ENCODE measurements around the gene PTCHD4.

PTCHD4 gene

GRCh38 chr6:48086187-48086586 is 24.8 kb downstream of the PTCHD4 start:
- H3K27ac ChIP-seq (ENCODE audit: low read depth, low read length), result no peak overlapping the region
- no peaks in the 10 kb centered on the region for H3K9me2 ChIP-seq (replicated peaks; ENCODE audit: insufficient read depth, low read length)
- H2AFZ ChIP-seq (ENCODE audit: low read depth, low read length, severe bottlenecking), result no peak overlapping the region
- no peak overlapping the region for H3K4me3 ChIP-seq (ENCODE audit: insufficient read depth, low read length, poor library complexity, severe bottlenecking)
- no peak overlapping the region for H3K4me2 ChIP-seq (ENCODE audit: low read depth, low read length, poor library complexity, severe bottlenecking)
- H3K79me2 ChIP-seq (ENCODE audit: insufficient read depth, low read length), result no peaks in the 10 kb centered on the region
- H3K9ac ChIP-seq (ENCODE audit: low read length), result no peak overlapping the region
- no peaks in the 10 kb centered on the region for H3K9me3 ChIP-seq (ENCODE audit: insufficient read depth, low read length)
- H3K36me3 ChIP-seq (ENCODE audit: low read length), result no peaks in the 10 kb centered on the region
- H4K20me1 ChIP-seq (ENCODE audit: low read depth, low read length), result no peaks in the 10 kb centered on the region; the same call in 1 of the 2 replicates
- H3F3A ChIP-seq (ENCODE audit: insufficient read depth), result no peaks in the 10 kb centered on the region
- TF ChIP-seq CTCF (IDR thresholded peaks at IDR 0.05; ENCODE audit: insufficient read depth, low read length, poor library complexity, severe bottlenecking) (peak; percentile 19), EZH2phosphoT487 (conservative IDR thresholded peaks at IDR 0.05; ENCODE audit: low read length) (no peak)
- no peaks in the 10 kb centered on the region for H3K27me3 ChIP-seq (ENCODE audit: low read length)

GRCh38 chr6:48085131-48085741 is 25.8 kb downstream of the PTCHD4 start:
- Histone ChIP-seq H4K20me1 (ENCODE audit: low read depth, low read length) (no peaks in the 10 kb centered on the region; the same call in 1 of the 2 replicates), H3K27ac (ENCODE audit: low read depth, low read length) (no peak overlapping the region), H3K9me3 (ENCODE audit: insufficient read depth, low read length) (no peaks in the 10 kb centered on the region), H3K4me3 (ENCODE audit: insufficient read depth, low read length, poor library complexity, severe bottlenecking) (no peak overlapping the region), H3K36me3 (ENCODE audit: low read length) (no peaks in the 10 kb centered on the region), H3K4me2 (ENCODE audit: low read depth, low read length, poor library complexity, severe bottlenecking) (no peak overlapping the region), H3F3A (ENCODE audit: insufficient read depth) (no peaks in the 10 kb centered on the region), H3K27me3 (ENCODE audit: low read length) (no peaks in the 10 kb centered on the region), H2AFZ (ENCODE audit: low read depth, low read length, severe bottlenecking) (no peak overlapping the region), H3K9me2 (replicated peaks; ENCODE audit: insufficient read depth, low read length) (no peaks in the 10 kb centered on the region), H3K9ac (ENCODE audit: low read length) (no peak overlapping the region), H3K79me2 (ENCODE audit: insufficient read depth, low read length) (no peaks in the 10 kb centered on the region)
- TF ChIP-seq EZH2phosphoT487 (conservative IDR thresholded peaks at IDR 0.05; ENCODE audit: low read length) (no peak), CTCF (IDR thresholded peaks at IDR 0.05; ENCODE audit: insufficient read depth, low read length, poor library complexity, severe bottlenecking) (no peak)

DNA sequence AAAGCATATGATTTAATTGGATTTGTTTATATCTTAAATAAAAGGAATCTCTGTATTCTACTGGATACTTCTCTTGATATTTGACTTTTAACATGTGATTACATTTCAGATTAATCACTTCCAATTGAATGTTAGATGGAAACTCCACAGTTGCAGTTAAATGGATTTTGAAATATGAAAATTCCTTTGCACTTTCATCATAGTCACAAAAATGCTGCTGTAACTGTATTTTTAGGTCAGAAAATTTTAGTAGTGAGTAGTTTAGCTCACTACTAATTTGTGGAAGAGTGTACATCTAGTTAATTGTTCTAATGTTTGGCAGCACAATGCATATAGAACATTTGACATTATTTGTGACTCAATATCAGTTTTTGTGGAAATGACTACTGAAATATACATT is 26.8 kb downstream of the PTCHD4 start:
- no peaks in the 10 kb centered on the region for H4K20me1 ChIP-seq (ENCODE audit: low read depth, low read length)
- no peak overlapping the region for H3K27ac ChIP-seq (ENCODE audit: low read depth, low read length)
- H3K4me2 ChIP-seq (ENCODE audit: low read depth, low read length, poor library complexity, severe bottlenecking), result no peak overlapping the region
- H3K36me3 ChIP-seq (ENCODE audit: low read length), result no peaks in the 10 kb centered on the region
- H3K9me2 ChIP-seq (replicated peaks; ENCODE audit: insufficient read depth, low read length), result no peaks in the 10 kb centered on the region
- H3F3A ChIP-seq (ENCODE audit: insufficient read depth), result no peaks in the 10 kb centered on the region
- H2AFZ ChIP-seq (ENCODE audit: low read depth, low read length, severe bottlenecking), result no peak overlapping the region
- no peak overlapping the region for H3K4me3 ChIP-seq (ENCODE audit: insufficient read depth, low read length, poor library complexity, severe bottlenecking)
- no peak overlapping the region for H3K9ac ChIP-seq (ENCODE audit: low read length)
- TF ChIP-seq CTCF (IDR thresholded peaks at IDR 0.05; ENCODE audit: insufficient read depth, low read length, poor library complexity, severe bottlenecking) (no peak), EZH2phosphoT487 (conservative IDR thresholded peaks at IDR 0.05; ENCODE audit: low read length) (no peak)
- no peaks in the 10 kb centered on the region for H3K27me3 ChIP-seq (ENCODE audit: low read length)
- H3K79me2 ChIP-seq (ENCODE audit: insufficient read depth, low read length), result no peaks in the 10 kb centered on the region
- no peaks in the 10 kb centered on the region for H3K9me3 ChIP-seq (ENCODE audit: insufficient read depth, low read length)
